Activated naive CD4-positive, alpha-beta T cell treated with anti-CD3 and anti-CD28 coated beads, Interleukin-2, amount 50 U/mL, for 24 hours (primary cell): ENCODE data around the gene TOLLIP.

ENCODE experiments used
- H3K27ac Mint-ChIP-seq: one replicate; pipeline ENCODE4 v1.8.0; 2021; ENCODE audit warnings: mild to moderate bottlenecking, mixed read lengths
- H3K27me3 Mint-ChIP-seq: one replicate; pipeline ENCODE4 v1.8.0; 2021; ENCODE audit warnings: mixed read lengths
- H3K36me3 Mint-ChIP-seq: one replicate; pipeline ENCODE4 v1.8.0; 2021; ENCODE audit warnings: mixed read lengths
- H3K4me1 Mint-ChIP-seq: one replicate; pipeline ENCODE4 v1.8.0; 2021; ENCODE audit warnings: mixed read lengths
- H3K4me3 Mint-ChIP-seq: one replicate; pipeline ENCODE4 v1.8.0; 2021; ENCODE audit warnings: mild to moderate bottlenecking, mixed read lengths
- H3K9me3 Mint-ChIP-seq: one replicate; pipeline ENCODE4 v1.8.0; 2021; ENCODE audit warnings: mixed read lengths

TOLLIP gene

DNA sequence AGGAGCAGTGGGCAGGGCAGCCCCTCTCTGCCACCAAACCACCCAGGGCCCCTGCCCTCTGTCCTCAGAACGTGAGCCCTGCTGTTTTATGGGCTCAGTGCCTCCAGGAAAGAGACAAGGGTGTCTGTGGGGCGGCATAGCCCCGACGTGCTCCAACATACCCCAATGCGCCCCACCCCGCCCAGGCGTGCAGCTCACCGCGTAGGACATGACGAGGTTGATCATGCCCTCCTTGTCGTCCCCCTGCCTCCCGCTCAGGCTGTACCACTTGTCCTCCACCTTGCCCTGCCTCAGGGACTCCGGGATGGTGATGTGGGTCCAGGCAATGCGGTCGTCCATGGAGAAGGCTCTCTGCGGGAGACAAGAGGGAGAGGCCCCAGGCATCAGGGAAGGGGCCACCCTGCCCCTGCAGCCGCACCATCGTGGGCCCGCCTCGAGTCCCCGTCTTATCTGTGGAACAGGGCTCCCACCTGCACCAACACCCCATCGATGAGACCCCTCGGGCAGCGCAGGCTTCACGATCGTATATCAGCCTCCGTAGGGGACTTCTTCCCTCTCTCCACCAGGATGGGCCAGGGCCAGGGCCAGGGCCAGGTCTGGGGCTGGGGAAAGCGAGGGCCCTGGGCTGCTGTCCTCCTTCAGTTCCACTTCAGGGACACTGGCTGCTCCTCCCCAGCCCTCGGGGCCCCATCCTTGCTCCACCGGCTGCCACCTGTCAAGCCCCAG lies 20.8 kb downstream of the TOLLIP start:
- Mint-ChIP-seq H3K4me3 (no peak overlapping the region), H3K27ac (no peak overlapping the region), H3K36me3 (peaks cover 4% of the 10 kb centered on the region), H3K9me3 (no peaks in the 10 kb centered on the region), H3K4me1 (no peaks in the 10 kb centered on the region), H3K27me3 (no peaks in the 10 kb centered on the region)

DNA sequence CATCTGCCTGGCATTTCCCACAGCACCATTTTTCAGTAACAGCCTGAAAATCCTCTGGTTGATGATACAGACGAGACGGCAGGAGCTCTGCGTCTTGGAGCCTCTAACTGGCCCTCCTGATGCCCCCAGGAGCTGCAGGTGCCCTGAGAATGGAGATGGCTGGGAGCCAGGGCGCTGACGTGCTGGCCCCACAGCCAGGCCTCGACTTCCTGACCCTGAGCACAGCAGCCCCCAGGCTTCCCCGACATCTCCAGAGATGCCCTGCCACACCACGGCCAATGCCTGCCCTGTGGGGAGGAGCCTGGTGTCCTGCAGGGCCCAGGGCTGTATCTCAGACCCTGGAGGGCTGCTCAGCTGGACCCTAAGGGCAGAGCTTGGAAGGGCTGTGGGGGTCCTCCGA lies 21.5 kb downstream of the TOLLIP start:
- Mint-ChIP-seq H3K4me3 (no peak overlapping the region), H3K27me3 (no peaks in the 10 kb centered on the region), H3K27ac (no peak overlapping the region), H3K36me3 (peaks cover 4% of the 10 kb centered on the region), H3K9me3 (no peaks in the 10 kb centered on the region), H3K4me1 (no peaks in the 10 kb centered on the region)

DNA sequence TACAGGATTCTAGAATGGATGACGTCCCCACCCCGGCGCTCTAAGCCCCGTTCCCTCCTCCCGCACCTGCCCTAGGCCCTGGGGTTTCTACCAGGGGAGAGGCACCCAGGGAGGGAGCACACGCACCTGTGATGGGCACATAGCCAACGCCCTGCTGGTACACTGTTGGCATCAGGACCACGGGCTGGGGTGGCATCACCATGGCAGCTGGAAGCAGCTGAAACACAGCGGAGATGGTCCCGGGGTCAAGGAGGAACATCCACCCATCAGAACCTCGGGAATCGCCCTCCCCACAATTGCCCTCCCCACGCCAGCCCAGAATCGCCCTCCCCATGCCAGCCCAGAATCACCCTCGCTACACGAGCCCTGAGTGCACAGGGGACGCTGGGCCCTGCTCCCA lies 23.6 kb downstream of the TOLLIP start:
- no peaks in the 10 kb centered on the region for H3K4me1 Mint-ChIP-seq
- no peaks in the 10 kb centered on the region for H3K27me3 Mint-ChIP-seq
- H3K27ac Mint-ChIP-seq, result no peak overlapping the region
- no peaks in the 10 kb centered on the region for H3K9me3 Mint-ChIP-seq
- H3K4me3 Mint-ChIP-seq, result no peak overlapping the region
- no peaks in the 10 kb centered on the region for H3K36me3 Mint-ChIP-seq

- no peaks in the 10 kb centered on the region for H3K27me3 Mint-ChIP-seq
- H3K4me1 Mint-ChIP-seq, result no peaks in the 10 kb centered on the region
- H3K27ac Mint-ChIP-seq, result no peak overlapping the region
- no peaks in the 10 kb centered on the region for H3K36me3 Mint-ChIP-seq
- no peaks in the 10 kb centered on the region for H3K9me3 Mint-ChIP-seq
- H3K4me3 Mint-ChIP-seq, result no peak overlapping the region
Measured at GRCh38 chr11:1285316-1285744, 24.1 kb downstream of the TOLLIP start.

GRCh38 chr11:1283906-1284305 lies 25.5 kb downstream of the TOLLIP start:
- no peaks in the 10 kb centered on the region for H3K4me1 Mint-ChIP-seq
- H3K4me3 Mint-ChIP-seq, result no peak overlapping the region
- H3K27ac Mint-ChIP-seq, result no peak overlapping the region
- no peaks in the 10 kb centered on the region for H3K27me3 Mint-ChIP-seq
- no peaks in the 10 kb centered on the region for H3K9me3 Mint-ChIP-seq
- no peaks in the 10 kb centered on the region for H3K36me3 Mint-ChIP-seq

DNA sequence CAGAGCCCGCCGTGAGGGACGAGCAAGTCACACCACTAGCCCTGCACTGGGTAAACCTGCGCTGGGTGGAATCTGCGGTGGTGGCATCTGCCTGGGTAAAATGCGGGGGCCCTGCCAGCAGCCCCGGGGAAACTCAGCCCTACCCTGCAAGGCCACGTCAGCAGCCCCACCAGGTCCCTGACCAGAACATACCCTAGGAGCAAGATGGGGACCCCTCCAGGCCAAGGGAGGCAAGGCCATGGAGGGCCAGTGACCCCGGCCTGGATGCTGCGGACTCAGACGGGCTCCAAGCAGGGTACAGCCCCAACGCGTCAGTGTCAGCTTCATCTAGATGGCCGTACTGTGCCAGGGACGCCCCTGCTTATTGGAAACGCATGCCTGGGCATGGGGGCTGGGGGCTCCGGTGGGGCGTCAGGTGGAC lies 26.3 kb downstream of the TOLLIP start:
- Mint-ChIP-seq H3K27ac (no peak overlapping the region), H3K27me3 (no peaks in the 10 kb centered on the region), H3K4me3 (no peak overlapping the region), H3K4me1 (no peaks in the 10 kb centered on the region), H3K36me3 (no peaks in the 10 kb centered on the region), H3K9me3 (no peaks in the 10 kb centered on the region)

DNA sequence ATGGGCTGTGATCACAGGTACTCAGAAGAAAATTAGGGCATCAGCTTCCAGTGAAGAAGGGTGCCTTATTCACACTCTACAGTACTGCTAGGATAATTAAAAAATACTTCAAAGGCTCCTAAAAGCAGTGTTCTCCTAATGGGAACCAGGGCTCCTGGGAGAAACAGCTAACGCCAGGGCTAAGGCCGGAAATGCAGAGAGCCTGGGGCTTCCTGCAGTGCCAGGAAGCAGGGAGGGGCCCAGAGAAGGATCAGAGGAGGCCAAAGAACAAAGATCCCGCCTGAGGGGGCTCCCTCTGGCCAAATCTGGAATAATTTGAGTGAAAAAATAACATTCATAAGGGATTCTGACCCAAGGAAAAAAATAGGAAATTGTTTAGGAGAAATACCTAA lies 27.5 kb downstream of the TOLLIP start:
- Mint-ChIP-seq H3K4me1 (no peaks in the 10 kb centered on the region), H3K36me3 (no peaks in the 10 kb centered on the region)

GRCh38 chr11:1281326-1281973 lies 28.0 kb downstream of the TOLLIP start:
- H3K36me3 Mint-ChIP-seq, result peaks cover 1% of the 10 kb centered on the region
- H3K4me1 Mint-ChIP-seq, result no peaks in the 10 kb centered on the region
- H3K4me3 Mint-ChIP-seq, result no peak overlapping the region
- H3K9me3 Mint-ChIP-seq, result no peaks in the 10 kb centered on the region
- H3K27me3 Mint-ChIP-seq, result no peaks in the 10 kb centered on the region
- no peak overlapping the region for H3K27ac Mint-ChIP-seq

More for the DNA sequence above, 27.5 kb downstream of the TOLLIP start:
- no peak overlapping the region for H3K4me3 Mint-ChIP-seq
- no peak overlapping the region for H3K27ac Mint-ChIP-seq
- no peaks in the 10 kb centered on the region for H3K9me3 Mint-ChIP-seq
- H3K27me3 Mint-ChIP-seq, result no peaks in the 10 kb centered on the region

GRCh38 chr11:1280116-1281035 lies 29.1 kb downstream of the TOLLIP start:
- H3K4me3 Mint-ChIP-seq, result no peak overlapping the region
- no peaks in the 10 kb centered on the region for H3K9me3 Mint-ChIP-seq
- H3K4me1 Mint-ChIP-seq, result no peaks in the 10 kb centered on the region
- H3K36me3 Mint-ChIP-seq, result peaks cover 2% of the 10 kb centered on the region
- H3K27ac Mint-ChIP-seq, result no peak overlapping the region
- no peaks in the 10 kb centered on the region for H3K27me3 Mint-ChIP-seq

- H3K9me3 Mint-ChIP-seq, result no peaks in the 10 kb centered on the region
- H3K36me3 Mint-ChIP-seq, result peaks cover 2% of the 10 kb centered on the region
- H3K4me1 Mint-ChIP-seq, result no peaks in the 10 kb centered on the region
- no peak overlapping the region for H3K27ac Mint-ChIP-seq
- H3K4me3 Mint-ChIP-seq, result no peak overlapping the region
- no peaks in the 10 kb centered on the region for H3K27me3 Mint-ChIP-seq
Measured at GRCh38 chr11:1279674-1280055, 29.8 kb downstream of the TOLLIP start.

DNA sequence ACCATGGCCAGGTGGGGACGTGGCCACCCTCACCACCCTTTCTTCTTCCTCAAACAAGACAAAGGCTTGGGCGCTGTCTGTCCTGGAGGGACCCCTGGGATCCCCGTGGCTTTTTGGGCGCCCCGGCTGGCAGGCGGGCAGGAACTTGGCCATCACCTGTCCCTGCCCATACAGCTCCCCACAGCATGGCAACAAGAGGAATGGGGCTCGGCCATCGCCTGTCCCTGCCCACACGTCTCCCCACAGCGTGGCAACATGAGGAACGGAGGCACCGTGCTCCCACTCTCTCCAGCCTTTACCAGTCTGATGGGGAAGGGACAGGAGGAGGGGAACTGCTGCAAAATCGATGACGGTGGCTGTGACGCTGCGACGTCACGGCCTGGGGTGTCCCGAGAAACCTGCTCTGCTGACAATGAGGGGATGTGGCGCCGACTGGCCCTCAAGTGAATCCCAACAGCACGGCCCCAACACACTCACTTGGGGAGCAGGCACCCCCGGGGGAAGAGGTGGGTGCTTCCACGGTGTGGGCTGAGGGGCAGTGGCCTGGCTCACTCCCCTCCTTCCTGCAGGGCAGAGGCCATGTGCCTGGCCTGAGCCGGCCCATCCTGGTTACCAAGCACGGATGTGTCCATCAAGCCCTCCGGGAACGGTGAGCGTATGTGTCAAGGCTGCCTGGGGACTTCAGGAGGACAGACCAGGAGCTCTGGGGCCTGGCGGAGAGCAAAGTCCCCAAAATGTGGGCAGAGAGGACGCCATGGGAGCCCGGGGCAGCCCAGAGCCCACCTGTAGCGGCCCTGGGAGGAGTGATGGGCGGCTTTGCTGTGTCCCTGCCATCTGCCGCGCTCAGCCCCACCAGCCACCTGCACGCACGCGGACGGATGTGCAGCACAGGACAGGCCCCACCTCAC lies 30.4 kb downstream of the TOLLIP start:
- Mint-ChIP-seq H3K4me1 (no peaks in the 10 kb centered on the region), H3K27ac (no peak overlapping the region), H3K9me3 (no peaks in the 10 kb centered on the region), H3K27me3 (no peaks in the 10 kb centered on the region), H3K36me3 (peaks cover 2% of the 10 kb centered on the region), H3K4me3 (no peak overlapping the region)

GRCh38 chr11:1277936-1278512 lies 31.4 kb downstream of the TOLLIP start:
- Mint-ChIP-seq H3K27me3 (no peaks in the 10 kb centered on the region), H3K36me3 (peaks cover 2% of the 10 kb centered on the region), H3K9me3 (no peaks in the 10 kb centered on the region), H3K4me3 (no peak overlapping the region), H3K27ac (no peak overlapping the region), H3K4me1 (no peaks in the 10 kb centered on the region)

DNA sequence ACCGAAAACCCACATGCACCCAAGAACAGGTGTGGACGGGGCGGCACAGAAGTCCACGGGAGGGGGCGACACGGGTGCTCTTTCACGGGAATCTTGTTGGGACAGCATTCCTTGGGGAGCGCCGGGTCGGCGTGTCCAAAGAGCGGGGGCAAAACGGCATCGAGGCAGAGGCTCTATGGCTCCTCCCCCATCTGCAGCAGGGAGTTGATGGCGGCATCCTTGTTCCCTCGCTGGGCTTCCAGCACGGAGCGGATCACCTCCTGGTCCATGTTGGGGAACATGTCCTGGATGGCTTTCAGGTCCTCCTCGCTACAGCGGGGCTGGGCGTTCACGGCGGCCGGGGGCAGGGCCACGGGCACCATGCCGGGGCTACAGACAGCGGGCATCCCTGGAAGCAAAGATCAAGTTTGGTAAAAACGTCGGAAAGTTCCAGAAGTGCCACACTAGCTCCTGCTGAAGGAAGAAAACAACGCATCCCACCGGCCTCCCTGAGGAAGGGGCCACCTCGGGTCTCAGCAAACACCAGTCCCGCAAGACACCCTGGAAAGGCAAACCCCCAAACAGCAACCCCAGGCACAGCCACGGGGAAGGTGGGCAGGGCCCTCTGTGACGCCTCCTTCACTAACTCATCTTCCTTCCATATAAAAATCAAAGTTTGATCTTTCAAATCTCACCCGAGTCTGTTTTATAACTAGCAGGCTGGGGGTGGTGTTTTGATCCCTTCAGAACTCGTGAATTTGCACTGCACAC lies 32.4 kb downstream of the TOLLIP start:
- no peaks in the 10 kb centered on the region for H3K9me3 Mint-ChIP-seq
- H3K36me3 Mint-ChIP-seq, result peaks cover 2% of the 10 kb centered on the region
- no peak overlapping the region for H3K27ac Mint-ChIP-seq
- no peaks in the 10 kb centered on the region for H3K4me1 Mint-ChIP-seq
- H3K27me3 Mint-ChIP-seq, result no peaks in the 10 kb centered on the region
- H3K4me3 Mint-ChIP-seq, result no peak overlapping the region

GRCh38 chr11:1276041-1276790 lies 33.2 kb downstream of the TOLLIP start:
- no peak overlapping the region for H3K27ac Mint-ChIP-seq
- no peaks in the 10 kb centered on the region for H3K4me1 Mint-ChIP-seq

More at GRCh38 chr11:1276041-1276790, 33.2 kb downstream of the TOLLIP start:
- peaks cover 2% of the 10 kb centered on the region for H3K36me3 Mint-ChIP-seq
- no peaks in the 10 kb centered on the region for H3K27me3 Mint-ChIP-seq
- no peak overlapping the region for H3K4me3 Mint-ChIP-seq
- no peaks in the 10 kb centered on the region for H3K9me3 Mint-ChIP-seq
